NCI-H128 (cell line): ENCODE results near the gene DPP6.

ENCODE experiments used
- DNase-seq: peaks from one replicate; lab custom pipeline; 2025; ENCODE audit not compliant: unreplicated experiment; lab: John Stamatoyannopoulos, UW

Gene DPP6

GRCh38 chr7:154867068-154867467, 814.9 kb downstream of the DPP6 start:
- DNase-seq = no peak

GRCh38 chr7:154868921-154869320, 816.7 kb downstream of the DPP6 start:
- DNase-seq = no peak

- no peak for DNase-seq
Measured at GRCh38 chr7:154869436-154869835, 817.2 kb downstream of the DPP6 start.

GRCh38 chr7:154871507-154871906, 819.3 kb downstream of the DPP6 start:
- no peak for DNase-seq

GRCh38 chr7:154871928-154872750, 819.9 kb downstream of the DPP6 start:
- DNase-seq = no peak

GRCh38 chr7:154872811-154873499, 820.8 kb downstream of the DPP6 start:
- no peak for DNase-seq

GRCh38 chr7:154873500-154874121, 821.4 kb downstream of the DPP6 start:
- no peak for DNase-seq

- DNase-seq = no peak
Measured at GRCh38 chr7:154874409-154875113, 822.4 kb downstream of the DPP6 start.

GRCh38 chr7:154875297-154875696, 823.1 kb downstream of the DPP6 start:
- DNase-seq = no peak

- DNase-seq = no peak
Measured at GRCh38 chr7:154876516-154876915, 824.3 kb downstream of the DPP6 start.

- DNase-seq = no peak
Measured at GRCh38 chr7:154877031-154877430, 824.8 kb downstream of the DPP6 start.

- peak; percentile 20 for DNase-seq
Measured at GRCh38 chr7:154879629-154880028, 827.4 kb downstream of the DPP6 start.

GRCh38 chr7:154880513-154880912, 828.3 kb downstream of the DPP6 start:
- DNase-seq = no peak

- no peak for DNase-seq
Measured at GRCh38 chr7:154881026-154881425, 828.8 kb downstream of the DPP6 start.

- no peak for DNase-seq
Measured at GRCh38 chr7:154881526-154881925, 829.3 kb downstream of the DPP6 start.

GRCh38 chr7:154882931-154883474, 830.8 kb downstream of the DPP6 start:
- no peak for DNase-seq

GRCh38 chr7:154884348-154884920, 832.2 kb downstream of the DPP6 start:
- no peak for DNase-seq

GRCh38 chr7:154886591-154886990, 834.4 kb downstream of the DPP6 start:
- no peak for DNase-seq

- no peak for DNase-seq
Measured at GRCh38 chr7:154888690-154889089, 836.5 kb downstream of the DPP6 start.

- no peak for DNase-seq
Measured at GRCh38 chr7:154892459-154892858, 840.3 kb downstream of the DPP6 start.

- DNase-seq = no peak
Measured at GRCh38 chr7:154896076-154896475, 843.9 kb downstream of the DPP6 start.
